ENCODE results near the gene FAM240A. TPM values are rescaled to one million over a fixed set of nuclear protein-coding genes. Genes with fewer than 3 reads are reported as not detected.

The FAM240A gene
- total RNA-seq, 4 donors from 2014 or later: not detected

DNA sequence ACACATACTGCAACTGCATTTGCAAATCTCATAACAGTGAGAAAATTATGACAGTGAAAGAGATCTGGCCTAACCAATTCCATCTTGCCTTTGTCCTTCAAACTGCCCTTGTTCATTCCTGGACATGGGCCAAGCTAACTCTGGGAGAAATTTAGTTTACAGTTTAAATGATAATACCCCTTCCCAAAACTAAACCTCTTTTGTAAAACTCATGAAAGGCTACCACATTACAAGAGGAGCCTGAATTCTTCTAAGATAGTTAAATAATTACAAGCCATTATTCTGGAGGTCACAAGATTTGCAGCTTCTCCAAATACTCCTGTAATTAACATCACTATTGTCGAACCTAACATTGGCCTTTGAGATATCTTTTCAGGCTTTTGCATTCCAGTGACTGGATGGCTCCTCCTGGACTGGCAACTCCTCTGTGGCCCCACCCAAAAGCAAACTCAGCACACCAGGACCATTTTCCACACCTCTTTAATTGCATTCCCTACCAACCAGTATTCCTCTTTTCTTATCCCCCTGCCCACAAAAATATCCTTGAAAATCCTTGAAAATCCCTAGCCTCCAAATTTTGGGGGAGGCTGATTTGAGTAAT, 8.8 kb upstream of the FAM240A start:
- H3K27me3 ChIP-seq: no peaks in the 10 kb centered on the region
- WGBS, 2 donors (ENCODE audit: low coverage in 1 of 2): 10 to 31% methylated on average over 1 of the region's 1 CpG
- no peak for DNase-seq
- intact Hi-C loops (cut with DNase I; ENCODE audit: low total_unique reads) (no loop called here), in situ Hi-C loops (cut with MboI; ENCODE audit: low pct_ligation_motif_present in 1 of 4, low pct_unique_long_range_greater_than_20kb in 1 of 4, low sequenced_read_pairs in 3 of 4) (no loop called here)
- H3K27ac ChIP-seq: no peak overlapping the region
- H3K9me3 ChIP-seq: no peaks in the 10 kb centered on the region
- TF ChIP-seq POLR2AphosphoS5 (IDR thresholded peaks at IDR 0.05) (no peak), POLR2A (IDR thresholded peaks at IDR 0.05) (no peak), EP300 (IDR thresholded peaks at IDR 0.05; ENCODE audit: low read depth) (no peak)
- TF ChIP-seq, protein P1, sequence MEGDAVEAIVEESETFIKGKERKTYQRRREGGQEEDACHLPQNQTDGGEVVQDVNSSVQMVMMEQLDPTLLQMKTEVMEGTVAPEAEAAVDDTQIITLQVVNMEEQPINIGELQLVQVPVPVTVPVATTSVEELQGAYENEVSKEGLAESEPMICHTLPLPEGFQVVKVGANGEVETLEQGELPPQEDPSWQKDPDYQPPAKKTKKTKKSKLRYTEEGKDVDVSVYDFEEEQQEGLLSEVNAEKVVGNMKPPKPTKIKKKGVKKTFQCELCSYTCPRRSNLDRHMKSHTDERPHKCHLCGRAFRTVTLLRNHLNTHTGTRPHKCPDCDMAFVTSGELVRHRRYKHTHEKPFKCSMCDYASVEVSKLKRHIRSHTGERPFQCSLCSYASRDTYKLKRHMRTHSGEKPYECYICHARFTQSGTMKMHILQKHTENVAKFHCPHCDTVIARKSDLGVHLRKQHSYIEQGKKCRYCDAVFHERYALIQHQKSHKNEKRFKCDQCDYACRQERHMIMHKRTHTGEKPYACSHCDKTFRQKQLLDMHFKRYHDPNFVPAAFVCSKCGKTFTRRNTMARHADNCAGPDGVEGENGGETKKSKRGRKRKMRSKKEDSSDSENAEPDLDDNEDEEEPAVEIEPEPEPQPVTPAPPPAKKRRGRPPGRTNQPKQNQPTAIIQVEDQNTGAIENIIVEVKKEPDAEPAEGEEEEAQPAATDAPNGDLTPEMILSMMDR (IDR thresholded peaks at IDR 0.05): no peak
- H3K4me3 ChIP-seq: no peak overlapping the region
- no peaks in the 10 kb centered on the region for H3K36me3 ChIP-seq
- no peaks in the 10 kb centered on the region for H3K4me1 ChIP-seq

DNA sequence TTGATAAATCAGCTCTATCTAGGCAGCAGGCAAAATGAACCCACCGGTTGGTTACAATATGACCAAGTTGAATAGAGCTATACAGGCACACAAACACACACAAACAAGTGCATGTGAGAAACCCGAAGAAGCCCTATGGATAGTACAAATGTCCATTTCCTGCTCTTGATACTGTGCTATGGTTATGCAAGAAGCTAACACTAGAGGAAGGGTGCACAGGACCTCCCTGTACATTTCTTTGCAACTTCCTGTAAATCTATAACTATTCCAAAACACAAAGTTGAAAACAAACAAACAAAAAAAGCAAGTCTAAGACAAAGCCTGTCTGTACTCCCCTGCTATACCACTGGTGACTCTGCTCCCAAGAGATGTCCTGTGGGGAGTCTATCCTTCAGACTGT, 8.2 kb upstream of the FAM240A start:
- intact Hi-C loops (cut with DNase I; ENCODE audit: low total_unique reads): no loop called here
- 85% methylated on average over 2 of the region's 2 CpGs; no CpG with 5 or more reads in 1 of the 2 donors for WGBS, 2 donors (ENCODE audit: low coverage in 1 of 2)

DNA sequence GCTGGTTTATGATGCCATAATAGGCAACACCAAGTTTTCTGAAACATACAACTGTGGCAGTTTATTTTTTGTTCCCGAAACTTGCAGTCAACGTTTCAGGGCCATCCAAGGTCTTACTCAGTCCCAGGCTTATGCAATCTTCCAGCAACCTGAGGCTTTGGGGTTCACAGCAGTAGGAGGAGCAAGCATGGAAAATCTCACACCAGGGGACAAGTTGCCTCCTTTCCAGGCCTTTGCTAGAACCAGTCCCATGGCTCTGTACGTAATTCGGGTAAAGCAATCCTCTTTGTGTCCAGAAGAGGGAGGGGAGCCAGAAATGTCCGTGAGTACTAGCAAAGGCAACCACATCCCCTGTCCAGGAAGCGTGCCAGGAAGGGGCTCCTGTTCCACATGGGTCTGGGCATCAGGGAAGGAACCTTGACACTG, 4.7 kb upstream of the FAM240A start:
- intact Hi-C loops (cut with DNase I; ENCODE audit: low total_unique reads) (no loop called here), in situ Hi-C loops (cut with MboI; ENCODE audit: low pct_ligation_motif_present in 1 of 4, low pct_unique_long_range_greater_than_20kb in 1 of 4, low sequenced_read_pairs in 3 of 4) (no loop called here)
- Histone ChIP-seq H3K4me3 (no peak overlapping the region), H3K36me3 (no peaks in the 10 kb centered on the region), H3K4me1 (no peaks in the 10 kb centered on the region), H3K27ac (no peak overlapping the region), H3K9me3 (no peaks in the 10 kb centered on the region), H3K27me3 (no peaks in the 10 kb centered on the region)
- WGBS, 2 donors (ENCODE audit: low coverage in 1 of 2): 50 to 78% methylated on average over 2 to 6 of the region's 6 CpGs
- TF ChIP-seq POLR2A (IDR thresholded peaks at IDR 0.05) (no peak), POLR2AphosphoS5 (IDR thresholded peaks at IDR 0.05) (no peak), EP300 (IDR thresholded peaks at IDR 0.05; ENCODE audit: low read depth) (no peak)
- TF ChIP-seq, protein P1 (IDR thresholded peaks at IDR 0.05): no peak
- DNase-seq: no peak

More for the DNA sequence above, 8.2 kb upstream of the FAM240A start:
- no peak for DNase-seq
- Histone ChIP-seq H3K27me3 (no peaks in the 10 kb centered on the region), H3K27ac (no peak overlapping the region), H3K36me3 (no peaks in the 10 kb centered on the region), H3K9me3 (no peaks in the 10 kb centered on the region), H3K4me3 (no peak overlapping the region), H3K4me1 (no peaks in the 10 kb centered on the region)
- in situ Hi-C loops (cut with MboI; ENCODE audit: low pct_ligation_motif_present in 1 of 4, low pct_unique_long_range_greater_than_20kb in 1 of 4, low sequenced_read_pairs in 3 of 4): no loop called here
- TF ChIP-seq EP300 (IDR thresholded peaks at IDR 0.05; ENCODE audit: low read depth) (no peak), POLR2A (IDR thresholded peaks at IDR 0.05) (no peak), POLR2AphosphoS5 (IDR thresholded peaks at IDR 0.05) (no peak)
- TF ChIP-seq, protein P1 (IDR thresholded peaks at IDR 0.05): no peak

DNA sequence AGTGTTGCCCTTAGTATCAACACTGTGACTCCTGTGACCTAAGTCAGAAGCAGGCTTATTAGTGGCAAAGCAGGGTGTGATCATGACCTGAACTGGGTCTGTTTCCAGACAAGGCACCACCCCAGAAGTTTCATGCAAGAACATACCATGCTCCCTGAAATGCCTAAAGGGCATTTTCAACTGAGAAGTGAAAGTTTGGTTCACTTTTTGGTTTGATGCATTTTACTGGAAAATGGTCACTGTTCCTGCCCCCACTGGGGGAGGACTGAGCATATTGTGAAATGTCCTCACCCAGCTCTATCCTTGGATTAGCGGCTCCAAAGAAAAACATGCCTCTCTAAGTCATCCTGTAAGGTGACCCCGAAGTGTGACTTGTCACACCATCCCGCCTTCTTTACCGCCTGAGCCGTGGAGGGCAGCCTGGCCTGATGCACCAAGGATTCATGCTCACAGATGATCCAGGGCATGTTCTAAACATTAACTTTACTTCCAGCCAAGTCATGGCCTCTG, 3.1 kb upstream of the FAM240A start:
- no peak overlapping the region for H3K4me3 ChIP-seq
- H3K9me3 ChIP-seq: no peaks in the 10 kb centered on the region
- no peak overlapping the region for H3K27ac ChIP-seq
- intact Hi-C loops (cut with DNase I; ENCODE audit: low total_unique reads) (no loop called here), in situ Hi-C loops (cut with MboI; ENCODE audit: low pct_ligation_motif_present in 1 of 4, low pct_unique_long_range_greater_than_20kb in 1 of 4, low sequenced_read_pairs in 3 of 4) (no loop called here)
- WGBS, 2 donors (ENCODE audit: low coverage in 1 of 2): 86% methylated on average over 5 of the region's 5 CpGs; no CpG with 5 or more reads in 1 of the 2 donors
- H3K4me1 ChIP-seq: no peaks in the 10 kb centered on the region
- DNase-seq: no peak
- H3K27me3 ChIP-seq: no peaks in the 10 kb centered on the region
- H3K36me3 ChIP-seq: no peaks in the 10 kb centered on the region
- TF ChIP-seq POLR2AphosphoS5 (IDR thresholded peaks at IDR 0.05) (no peak), EP300 (IDR thresholded peaks at IDR 0.05; ENCODE audit: low read depth) (no peak), POLR2A (IDR thresholded peaks at IDR 0.05) (no peak)
- TF ChIP-seq, protein P1 (IDR thresholded peaks at IDR 0.05): no peak

Data from transverse colon (tissue), 4 donors.